Lower lobe of right lung (tissue), 2 donors: ENCODE data around the gene HMGCR. TPM values are rescaled to one million over a fixed set of nuclear protein-coding genes. Genes with fewer than 3 reads are reported as not detected.

Source experiments
- ATAC-seq, 2 donors: fragments of 200-7000 bp; cut with Tn5 transposase; one replicate each; pipeline ENCODE4 v1.9.1; 2020 to 2022; ENCODE audit warnings: mild to moderate bottlenecking in 2 of 2, moderate library complexity in 2 of 2
- DNase-seq: peaks from one replicate; pipeline ENCODE4 v3.0.0-alpha.2; 2020
- H3K27ac ChIP-seq: fragments of 200-600 bp; one replicate; pipeline ENCODE4 v1.8.0; 2022
- H3K27me3 ChIP-seq: fragments of 200-600 bp; one replicate; pipeline ENCODE4 v1.8.0; 2022; ENCODE audit warnings: low read depth
- H3K36me3 ChIP-seq: fragments of 200-600 bp; one replicate; pipeline ENCODE4 v1.8.0; 2022; ENCODE audit warnings: mild to moderate bottlenecking
- H3K4me1 ChIP-seq: fragments of 200-600 bp; one replicate; pipeline ENCODE4 v1.8.0; 2022
- H3K4me3 ChIP-seq: fragments of 200-600 bp; one replicate; pipeline ENCODE4 v1.8.0; 2022; ENCODE audit warnings: mild to moderate bottlenecking
- H3K9me3 ChIP-seq: fragments of 200-600 bp; one replicate; pipeline ENCODE4 v1.8.0; 2022
- intact Hi-C: fragments of 100-400 bp; cut with DNase I; formaldehyde crosslinking; loops from one replicate; pipeline ENCODE4 v1.11.0; 2022
- total RNA-seq: library from RNA; stranded (reverse); fragmentation: NEBNext Ultra II Directional; extraction: Animal tissue kit (Norgen Biotek cat#: 25700); gene quantifications from one replicate; pipeline ENCODE4 v1.2.1, GENCODE V29; 2021
- TF ChIP-seq, protein P1 (sequence below): fragments of 200-600 bp; IDR thresholded peaks from one replicate; pipeline ENCODE4 v1.8.0; 2022; ENCODE audit warnings: antibody characterized with exemption, mild to moderate bottlenecking
- donor health status: DM: no; HTN: yes; CAD: no; lungs with severe emphysema.

The HMGCR gene
- total RNA-seq, 1 donor from 2014 or later: 83.1 TPM

GRCh38 chr5:75368391-75368790 is 31.4 kb downstream of the HMGCR start:
- Histone ChIP-seq H3K4me1 (no peaks in the 10 kb centered on the region), H3K27ac (no peak overlapping the region), H3K27me3 (no peaks in the 10 kb centered on the region), H3K9me3 (no peaks in the 10 kb centered on the region), H3K4me3 (no peak overlapping the region), H3K36me3 (peaks cover 9% of the 10 kb centered on the region)
- TF ChIP-seq, protein P1, sequence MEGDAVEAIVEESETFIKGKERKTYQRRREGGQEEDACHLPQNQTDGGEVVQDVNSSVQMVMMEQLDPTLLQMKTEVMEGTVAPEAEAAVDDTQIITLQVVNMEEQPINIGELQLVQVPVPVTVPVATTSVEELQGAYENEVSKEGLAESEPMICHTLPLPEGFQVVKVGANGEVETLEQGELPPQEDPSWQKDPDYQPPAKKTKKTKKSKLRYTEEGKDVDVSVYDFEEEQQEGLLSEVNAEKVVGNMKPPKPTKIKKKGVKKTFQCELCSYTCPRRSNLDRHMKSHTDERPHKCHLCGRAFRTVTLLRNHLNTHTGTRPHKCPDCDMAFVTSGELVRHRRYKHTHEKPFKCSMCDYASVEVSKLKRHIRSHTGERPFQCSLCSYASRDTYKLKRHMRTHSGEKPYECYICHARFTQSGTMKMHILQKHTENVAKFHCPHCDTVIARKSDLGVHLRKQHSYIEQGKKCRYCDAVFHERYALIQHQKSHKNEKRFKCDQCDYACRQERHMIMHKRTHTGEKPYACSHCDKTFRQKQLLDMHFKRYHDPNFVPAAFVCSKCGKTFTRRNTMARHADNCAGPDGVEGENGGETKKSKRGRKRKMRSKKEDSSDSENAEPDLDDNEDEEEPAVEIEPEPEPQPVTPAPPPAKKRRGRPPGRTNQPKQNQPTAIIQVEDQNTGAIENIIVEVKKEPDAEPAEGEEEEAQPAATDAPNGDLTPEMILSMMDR: no peak
- intact Hi-C loops: no loop called here
- DNase-seq: no peak
- no peak for ATAC-seq

DNA sequence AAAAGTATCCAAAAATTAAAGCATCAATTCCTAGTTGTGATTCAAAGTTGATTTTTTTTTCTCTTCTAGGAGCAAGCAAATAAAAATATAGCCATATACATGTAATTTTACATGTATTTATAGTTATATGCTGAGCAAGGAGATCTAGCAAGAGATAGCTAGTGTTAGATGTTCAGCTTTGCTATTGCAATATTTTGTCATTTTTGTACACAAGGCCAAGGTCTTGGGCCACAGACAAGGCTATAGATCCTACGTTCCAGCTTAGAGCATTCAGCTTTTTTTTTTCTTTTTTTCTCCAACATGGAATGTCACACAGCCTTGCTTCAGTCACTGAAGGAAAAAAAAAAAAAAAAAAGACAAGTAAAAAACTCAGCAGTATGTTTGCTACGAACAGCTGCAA is 36.8 kb downstream of the HMGCR start:
- H3K4me1 ChIP-seq: no peaks in the 10 kb centered on the region
- H3K36me3 ChIP-seq: peaks cover 59% of the 10 kb centered on the region
- no peak overlapping the region for H3K4me3 ChIP-seq
- no peaks in the 10 kb centered on the region for H3K9me3 ChIP-seq
- intact Hi-C loops: no loop called here
- DNase-seq (no peak), ATAC-seq (no peak)
- H3K27me3 ChIP-seq: no peaks in the 10 kb centered on the region
- no peak overlapping the region for H3K27ac ChIP-seq
- TF ChIP-seq, protein P1: no peak

DNA sequence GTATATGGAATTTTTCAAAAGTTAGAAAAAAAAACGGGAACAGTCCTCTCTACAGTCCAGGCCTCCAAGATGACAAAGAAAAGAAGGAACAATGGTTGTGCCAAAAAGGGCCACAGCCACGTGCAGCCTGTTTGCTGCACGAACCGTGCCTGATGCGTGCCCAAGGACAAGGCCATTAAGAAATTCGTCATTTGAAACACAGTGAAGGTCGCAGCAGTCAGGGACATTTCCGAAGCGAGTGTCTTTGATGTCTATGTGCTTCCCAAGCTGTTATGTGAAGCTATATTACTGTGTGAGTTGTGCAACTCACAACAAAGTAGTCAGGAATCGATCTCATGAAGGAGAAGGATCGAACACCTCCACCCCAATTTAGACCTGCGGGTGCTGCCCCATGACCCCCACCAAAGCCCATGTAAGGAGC is 37.4 kb downstream of the HMGCR start:
- H3K4me1 ChIP-seq: no peaks in the 10 kb centered on the region
- DNase-seq (no peak), ATAC-seq (no peak)
- no peak overlapping the region for H3K27ac ChIP-seq
- peaks cover 64% of the 10 kb centered on the region for H3K36me3 ChIP-seq
- H3K9me3 ChIP-seq: no peaks in the 10 kb centered on the region
- TF ChIP-seq, protein P1: no peak
- no peak overlapping the region for H3K4me3 ChIP-seq
- intact Hi-C loops: no loop called here
- no peaks in the 10 kb centered on the region for H3K27me3 ChIP-seq

GRCh38 chr5:75375414-75375813 is 38.4 kb downstream of the HMGCR start:
- Histone ChIP-seq H3K27me3 (no peaks in the 10 kb centered on the region), H3K36me3 (peaks cover 74% of the 10 kb centered on the region), H3K9me3 (no peaks in the 10 kb centered on the region), H3K4me3 (no peak overlapping the region), H3K27ac (no peak overlapping the region), H3K4me1 (no peaks in the 10 kb centered on the region)
- intact Hi-C loops: no loop called here
- DNase-seq: no peak
- no peak for ATAC-seq
- TF ChIP-seq, protein P1: no peak

GRCh38 chr5:75380099-75380498 is 43.1 kb downstream of the HMGCR start:
- Histone ChIP-seq H3K4me1 (no peaks in the 10 kb centered on the region), H3K27me3 (no peaks in the 10 kb centered on the region), H3K9me3 (no peaks in the 10 kb centered on the region), H3K36me3 (peaks cover 92% of the 10 kb centered on the region), H3K4me3 (no peak overlapping the region), H3K27ac (no peak overlapping the region)
- no peak for ATAC-seq
- intact Hi-C loops: no loop called here
- no peak for DNase-seq
- TF ChIP-seq, protein P1: no peak

DNA sequence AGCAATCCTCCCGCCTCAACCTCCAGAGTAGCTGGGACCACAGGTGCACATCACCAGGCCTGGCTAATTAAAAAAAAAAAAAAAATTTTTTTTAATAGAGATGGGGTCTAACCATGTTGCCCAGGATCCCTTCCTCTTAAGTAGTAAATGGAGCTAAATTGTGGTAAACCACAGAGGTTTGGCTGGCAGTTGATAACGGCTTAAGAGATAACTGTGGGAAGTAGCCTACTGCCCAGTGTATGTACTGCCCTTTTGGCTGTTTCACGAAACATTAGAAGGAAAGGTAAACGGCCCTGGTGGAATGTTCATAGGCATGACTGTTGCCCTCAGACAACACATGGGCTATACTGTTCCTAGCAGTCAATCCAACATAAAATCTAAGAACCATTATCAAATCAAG is 44.4 kb downstream of the HMGCR start:
- Histone ChIP-seq H3K27ac (no peak overlapping the region), H3K27me3 (no peaks in the 10 kb centered on the region), H3K36me3 (peaks cover 92% of the 10 kb centered on the region), H3K4me3 (no peak overlapping the region), H3K9me3 (no peaks in the 10 kb centered on the region), H3K4me1 (no peaks in the 10 kb centered on the region)
- DNase-seq: no peak
- intact Hi-C loops: no loop called here
- no peak for ATAC-seq
- TF ChIP-seq, protein P1: no peak
